GM23248 (cell line): Measurements from ENCODE around the gene KIRREL1.

Experiments
- EZH2 ChIP-seq: fragments of 200-600 bp; sonication (generic); IDR thresholded peaks from 2 replicates; pipeline ENCODE4 v1.6.1; 2018; ENCODE audit warnings: antibody characterized with exemption, mild to moderate bottlenecking; ENCODE audit not compliant: insufficient read depth, poor library complexity, severe bottlenecking
- EZH2phosphoT487 ChIP-seq: fragments of 200-600 bp; sonication (generic); IDR thresholded peaks from 2 replicates; pipeline ENCODE4 v1.6.1; 2018; ENCODE audit warnings: antibody characterized with exemption, moderate library complexity, mild to moderate bottlenecking, low read depth; ENCODE audit not compliant: insufficient read depth

DNA sequence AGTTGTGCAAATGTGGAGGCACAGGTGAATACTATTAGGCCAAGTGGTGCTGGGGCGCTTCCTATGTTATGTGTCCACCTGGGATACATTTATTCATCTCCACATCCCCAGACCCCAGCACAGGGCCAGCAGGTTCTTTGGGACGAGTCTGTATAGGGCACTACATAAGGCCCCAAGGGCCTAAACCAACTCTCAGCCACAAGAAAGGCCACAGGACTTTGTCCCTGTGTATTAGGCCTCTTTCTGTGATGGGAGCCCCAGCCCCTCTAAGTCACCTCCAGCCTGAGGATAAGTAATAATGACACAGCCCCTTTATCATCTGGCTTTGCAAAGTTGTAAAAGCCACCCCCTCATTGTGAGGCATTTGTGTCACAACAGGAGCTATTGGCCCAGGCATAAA is 108.0 kb downstream of the KIRREL1 start:
- no peak for TF ChIP-seq EZH2
- TF ChIP-seq EZH2phosphoT487 = no peak
